H9 (cell line): Measurements from ENCODE around the gene MXI1. TPM values are rescaled to one million over a fixed set of nuclear protein-coding genes. Genes with fewer than 3 reads are reported as not detected.

Experiments used
- DNase-seq: peaks from one replicate; pipeline ENCODE4 v3.0.0-alpha.2; 2017
- H2AFZ ChIP-seq: one replicate; pipeline ENCODE4 v1.6.1; 2013; ENCODE audit warnings: mild to moderate bottlenecking, low read length, control low read depth, moderate library complexity
- H2AK5ac ChIP-seq: 2 replicates; pipeline ENCODE4 v1.6.1; 2013; ENCODE audit warnings: low read length, control low read depth, mixed read lengths; ENCODE audit not compliant: insufficient read length
- H2BK120ac ChIP-seq: one replicate; pipeline ENCODE4 v1.6.1; 2013; ENCODE audit warnings: low read depth, mild to moderate bottlenecking, low read length, control low read depth, inconsistent platforms; ENCODE audit not compliant: poor library complexity, severe bottlenecking
- H2BK12ac ChIP-seq: 2 replicates; pipeline ENCODE4 v1.6.1; 2013; ENCODE audit warnings: low read length, control low read depth, mixed read lengths, low read depth; ENCODE audit not compliant: insufficient read length
- H2BK15ac ChIP-seq: 2 replicates; pipeline ENCODE4 v1.6.1; 2013; ENCODE audit warnings: low read depth, low read length, control low read depth
- H2BK20ac ChIP-seq: one replicate; pipeline ENCODE4 v1.6.1; 2013; ENCODE audit warnings: low read depth, mild to moderate bottlenecking, low read length, control low read depth, inconsistent platforms; ENCODE audit not compliant: poor library complexity, severe bottlenecking
- H2BK5ac ChIP-seq: 2 replicates; pipeline ENCODE4 v1.6.1; 2013; ENCODE audit warnings: low read length, control low read depth, mixed read lengths; ENCODE audit not compliant: insufficient read length
- H3K14ac ChIP-seq: 2 replicates; pipeline ENCODE4 v1.6.1; 2013; ENCODE audit warnings: low read length, control low read depth; ENCODE audit not compliant: insufficient read depth
- H3K18ac ChIP-seq: 2 replicates; pipeline ENCODE4 v1.6.1; 2013; ENCODE audit warnings: low read depth, mild to moderate bottlenecking, mixed read lengths, low read length, control low read depth; ENCODE audit not compliant: insufficient read length
- H3K23ac ChIP-seq: 2 replicates; pipeline ENCODE4 v1.6.1; 2013; ENCODE audit warnings: low read length, control low read depth, mixed read lengths, low read depth; ENCODE audit not compliant: insufficient read length
- H3K23me2 ChIP-seq: 2 replicates; pipeline ENCODE4 v1.6.1; 2013; ENCODE audit warnings: low read depth, mild to moderate bottlenecking, mixed read lengths, low read length, control low read depth; ENCODE audit not compliant: insufficient read length, poor library complexity, severe bottlenecking
- H3K27ac ChIP-seq: 2 replicates; pipeline ENCODE4 v1.5.1; 2013; ENCODE audit warnings: low read length, control low read depth, mixed read lengths, low read depth; ENCODE audit not compliant: insufficient read length
- H3K27me3 ChIP-seq: 2 replicates; pipeline ENCODE4 v1.6.1; 2013; ENCODE audit warnings: low read length, control low read depth, inconsistent platforms; ENCODE audit not compliant: insufficient read depth
- H3K4ac ChIP-seq: 2 replicates; pipeline ENCODE4 v1.6.1; 2013; ENCODE audit warnings: low read depth, mild to moderate bottlenecking, control low read depth, inconsistent platforms, low read length, moderate library complexity
- H3K4me1 ChIP-seq: 2 replicates; pipeline ENCODE4 v1.6.1; 2013; ENCODE audit warnings: low read length, control low read depth, inconsistent platforms; ENCODE audit not compliant: insufficient read depth
- H3K4me2 ChIP-seq: 2 replicates; pipeline ENCODE4 v1.6.1; 2013; ENCODE audit warnings: low read length, control low read depth, mixed read lengths; ENCODE audit not compliant: insufficient read length, insufficient read depth
- H3K56ac ChIP-seq: 2 replicates; pipeline ENCODE4 v1.6.1; 2013; ENCODE audit warnings: low read depth, mild to moderate bottlenecking, mixed read lengths, low read length, control low read depth; ENCODE audit not compliant: insufficient read length
- H3K79me1 ChIP-seq: 2 replicates; pipeline ENCODE4 v1.6.1; 2013; ENCODE audit warnings: low read depth, mild to moderate bottlenecking, moderate library complexity, low read length, control low read depth, inconsistent platforms; ENCODE audit not compliant: insufficient read depth, poor library complexity, severe bottlenecking
- H3K79me2 ChIP-seq: 2 replicates; pipeline ENCODE4 v1.6.1; 2013; ENCODE audit warnings: low read length, control low read depth, inconsistent platforms; ENCODE audit not compliant: insufficient read depth
- H3K9ac ChIP-seq: 2 replicates; pipeline ENCODE4 v1.6.1; 2013; ENCODE audit warnings: low read length, control low read depth, mixed read lengths; ENCODE audit not compliant: insufficient read length; ENCODE audit errors: extremely low read depth
- H3K9me3 ChIP-seq: one replicate; pipeline ENCODE4 v1.6.1; 2013; ENCODE audit warnings: low read depth, low read length, inconsistent platforms; ENCODE audit not compliant: control insufficient read depth
- H3T11ph ChIP-seq: one replicate; pipeline ENCODE4 v1.6.1; 2013; ENCODE audit warnings: mild to moderate bottlenecking, low read length, control low read depth, inconsistent platforms
- H4K20me1 ChIP-seq: one replicate; pipeline ENCODE4 v1.6.1; 2013; ENCODE audit not compliant: control insufficient read depth, insufficient read length, insufficient read depth
- H4K5ac ChIP-seq: 2 replicates; pipeline ENCODE4 v1.6.1; 2013; ENCODE audit warnings: low read depth, mild to moderate bottlenecking, mixed read lengths, low read length, control low read depth; ENCODE audit not compliant: insufficient read length
- H4K8ac ChIP-seq: replicated peaks from 2 replicates; pipeline ENCODE4 v1.6.1; 2013; ENCODE audit warnings: low read length, control low read depth, mixed read lengths, low read depth; ENCODE audit not compliant: insufficient read length
- H4K91ac ChIP-seq: 2 replicates; pipeline ENCODE4 v1.6.1; 2013; ENCODE audit warnings: low read depth, mild to moderate bottlenecking, moderate library complexity, mixed read lengths, low read length, control low read depth; ENCODE audit not compliant: insufficient read length
- H3K27ac Mint-ChIP-seq, 3 experiments: 2 replicates in 2 of 3; 3 replicates in 1 of 3; pipeline ENCODE4 v1.8.0; 2020 to 2021; ENCODE audit warnings: mixed read lengths in 3 of 3, mild to moderate bottlenecking in 1 of 3, moderate library complexity in 1 of 3
- H3K27me3 Mint-ChIP-seq: 2 replicates; pipeline ENCODE4 v1.8.0; 2021; ENCODE audit warnings: low read depth, mild to moderate bottlenecking, moderate library complexity, mixed read lengths
- H3K36me3 Mint-ChIP-seq, 3 experiments: 2 replicates in 2 of 3; 3 replicates in 1 of 3; pipeline ENCODE4 v1.8.0; 2020 to 2021; ENCODE audit warnings: low read depth in 3 of 3, mixed read lengths in 3 of 3; ENCODE audit not compliant: insufficient read depth in 1 of 3
- H3K4me1 Mint-ChIP-seq, 2 experiments: 2 replicates each; pipeline ENCODE4 v1.8.0; 2020; ENCODE audit warnings: mixed read lengths in 2 of 2
- H3K4me3 Mint-ChIP-seq, 2 experiments: 2 replicates in 1 of 2; 3 replicates in 1 of 2; pipeline ENCODE4 v1.8.0; 2020 to 2021; ENCODE audit warnings: mild to moderate bottlenecking in 2 of 2, mixed read lengths in 2 of 2, moderate library complexity in 1 of 2
- H3K9me3 Mint-ChIP-seq, 2 experiments: 2 replicates in 1 of 2; 3 replicates in 1 of 2; pipeline ENCODE4 v1.8.0; 2020; ENCODE audit warnings: mild to moderate bottlenecking in 2 of 2, mixed read lengths in 2 of 2, moderate library complexity in 1 of 2
- CTCF ChIP-seq: fragments of 200-600 bp; sonication (generic); conservative IDR thresholded peaks from 3 replicates; pipeline ENCODE4 v1.8.0; 2021; ENCODE audit warnings: antibody characterized with exemption, mild to moderate bottlenecking
- WGBS: extraction: QIAGEN DNeasy Blood & Tissue Kit; methylation state at CpG from one replicate; pipeline ENCODE4 v1.1.7; 2013; ENCODE audit warnings: missing lambda C conversion rate, low lambda C conversion rate, mixed read lengths; ENCODE audit not compliant: insufficient read length; ENCODE audit errors: extremely low coverage; 5-methylcytosine and 5-hydroxymethylcytosine counted together
- total RNA-seq: library from RNA; stranded (reverse); gene quantifications from 2 replicates; pipeline ENCODE4 v1.2.1, GENCODE V29; 2021

MXI1 gene
- total RNA-seq, 1 experiment from 2014 or later: 5.6 TPM

- H3K4ac ChIP-seq: no peak overlapping the region
- no peak overlapping the region for H3K56ac ChIP-seq
- no peak overlapping the region for H3K4me2 ChIP-seq
- no peaks in the 10 kb centered on the region for H3K27me3 ChIP-seq
- H3K14ac ChIP-seq: no peak overlapping the region
- no peak overlapping the region for H3K9ac ChIP-seq
- no peak for TF ChIP-seq CTCF
- H3K79me2 ChIP-seq: no peaks in the 10 kb centered on the region
- H3K23ac ChIP-seq: no peak overlapping the region
- no peak overlapping the region for H2BK12ac ChIP-seq
- H3K27ac ChIP-seq: no peak overlapping the region
- no peaks in the 10 kb centered on the region for H3K23me2 ChIP-seq
- WGBS: no CpG with 5 or more reads among the region's 5 CpGs
- no peak overlapping the region for H2AFZ ChIP-seq
- H3K36me3 Mint-ChIP-seq: 0 out of 7 replicates have a peak, but pooled peaks cover 0 to 3% (median 0%) of the 10 kb centered on the region in 3 experiments
- no peak overlapping the region for H3K27ac Mint-ChIP-seq
- H3K4me1 Mint-ChIP-seq: peaks cover 12 to 14% of the 10 kb centered on the region in 2 experiments
- H2BK120ac ChIP-seq: no peak overlapping the region
- H3K27me3 Mint-ChIP-seq: no peaks in the 10 kb centered on the region
- H3T11ph ChIP-seq: no peak overlapping the region
- no peak overlapping the region for H2BK15ac ChIP-seq
- no peak overlapping the region for H2BK20ac ChIP-seq
- DNase-seq: no peak
- H2BK5ac ChIP-seq: no peak overlapping the region
- no peaks in the 10 kb centered on the region for H3K79me1 ChIP-seq
- no peak overlapping the region for H2AK5ac ChIP-seq
- H3K9me3 ChIP-seq: no peaks in the 10 kb centered on the region
- no peak overlapping the region for H3K4me3 Mint-ChIP-seq
- no peak overlapping the region for H4K91ac ChIP-seq
- no peak overlapping the region for H4K8ac ChIP-seq
- no peaks in the 10 kb centered on the region for H3K9me3 Mint-ChIP-seq
- no peak overlapping the region for H4K5ac ChIP-seq
- H3K18ac ChIP-seq: no peak overlapping the region
- H3K4me1 ChIP-seq: no peaks in the 10 kb centered on the region
- no peaks in the 10 kb centered on the region for H4K20me1 ChIP-seq
Observed at GRCh38 chr10:110276603-110277002, 69.2 kb downstream of the MXI1 start.
